ENCODE measurements around the gene TNFRSF19.

DNA sequence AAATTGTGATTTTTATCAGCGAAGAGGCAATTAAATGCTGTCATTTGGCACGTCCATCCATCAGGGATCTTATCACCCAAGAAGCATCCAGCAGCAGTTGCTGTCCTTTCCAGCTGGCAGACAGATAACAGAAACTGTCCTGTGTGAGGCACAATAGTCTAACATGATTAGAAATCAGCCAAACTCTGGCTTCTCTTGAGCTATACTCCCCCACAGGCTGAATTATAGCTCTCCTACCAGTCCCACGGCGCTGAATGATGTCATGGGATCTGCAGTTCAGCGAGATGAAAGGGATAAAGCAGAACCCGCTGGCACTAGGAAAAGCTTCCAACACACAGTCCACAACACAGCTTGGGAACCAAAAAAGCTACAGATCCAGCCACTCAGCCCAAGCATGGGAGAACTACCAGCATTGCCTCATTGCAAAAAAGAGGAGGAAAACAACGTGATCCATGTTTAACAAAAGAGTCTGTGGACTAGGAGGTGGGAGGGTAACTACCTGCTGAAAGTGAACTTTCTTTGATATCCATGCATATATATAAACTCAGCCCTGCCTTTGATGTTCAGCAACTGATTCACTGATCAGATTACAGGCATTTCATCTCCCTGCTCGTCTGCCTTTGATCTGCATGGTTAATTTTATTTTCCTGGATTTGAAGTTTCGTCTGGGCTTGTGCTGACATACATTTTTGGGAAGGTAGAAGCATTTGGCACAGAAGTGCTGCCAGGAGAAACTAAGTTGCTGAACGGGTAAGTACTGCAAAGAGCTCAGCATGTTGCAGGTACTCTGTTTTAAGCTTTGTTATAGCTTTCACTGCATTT, at the start of gene TNFRSF19:
- TF ChIP-seq, protein P1, sequence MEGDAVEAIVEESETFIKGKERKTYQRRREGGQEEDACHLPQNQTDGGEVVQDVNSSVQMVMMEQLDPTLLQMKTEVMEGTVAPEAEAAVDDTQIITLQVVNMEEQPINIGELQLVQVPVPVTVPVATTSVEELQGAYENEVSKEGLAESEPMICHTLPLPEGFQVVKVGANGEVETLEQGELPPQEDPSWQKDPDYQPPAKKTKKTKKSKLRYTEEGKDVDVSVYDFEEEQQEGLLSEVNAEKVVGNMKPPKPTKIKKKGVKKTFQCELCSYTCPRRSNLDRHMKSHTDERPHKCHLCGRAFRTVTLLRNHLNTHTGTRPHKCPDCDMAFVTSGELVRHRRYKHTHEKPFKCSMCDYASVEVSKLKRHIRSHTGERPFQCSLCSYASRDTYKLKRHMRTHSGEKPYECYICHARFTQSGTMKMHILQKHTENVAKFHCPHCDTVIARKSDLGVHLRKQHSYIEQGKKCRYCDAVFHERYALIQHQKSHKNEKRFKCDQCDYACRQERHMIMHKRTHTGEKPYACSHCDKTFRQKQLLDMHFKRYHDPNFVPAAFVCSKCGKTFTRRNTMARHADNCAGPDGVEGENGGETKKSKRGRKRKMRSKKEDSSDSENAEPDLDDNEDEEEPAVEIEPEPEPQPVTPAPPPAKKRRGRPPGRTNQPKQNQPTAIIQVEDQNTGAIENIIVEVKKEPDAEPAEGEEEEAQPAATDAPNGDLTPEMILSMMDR (IDR thresholded peaks at IDR 0.05; ENCODE audit: insufficient read depth, low read length) = no peak
- TF ChIP-seq POLR2AphosphoS5 (IDR thresholded peaks at IDR 0.05; ENCODE audit: low read depth) = no peak
